HCT116 (cell line): ENCODE measurements around the gene COX6A2.

Experiments used
- CEBPB ChIP-seq: IDR thresholded peaks from 2 replicates; pipeline ENCODE4 v1.6.1; 2012; ENCODE audit warnings: low read depth
- CTCF ChIP-seq, 3 experiments: fragments of 200-600 bp in 1 of 3; sonication (generic) in 1 of 3; IDR thresholded peaks in 2 of 3; conservative IDR thresholded peaks in 1 of 3; 2 replicates each; pipeline ENCODE4 v1.5.1; 2012 to 2017; ENCODE audit warnings: low read depth in 2 of 3, low read length in 2 of 3, antibody characterized with exemption in 1 of 3, borderline replicate concordance in 1 of 3, control low read depth in 1 of 3, mild to moderate bottlenecking in 1 of 3, mixed read lengths in 1 of 3, mixed run types in 1 of 3, moderate library complexity in 1 of 3; ENCODE audit not compliant: insufficient read depth in 1 of 3
- EZH2 ChIP-seq: fragments of 200-600 bp; sonication (generic); IDR thresholded peaks from 2 replicates; pipeline ENCODE4 v1.6.1; 2017; ENCODE audit warnings: antibody characterized with exemption, mixed run types
- EZH2phosphoT487 ChIP-seq: fragments of 200-600 bp; IDR thresholded peaks from 2 replicates; pipeline ENCODE4 v1.6.1; 2018; ENCODE audit warnings: antibody characterized with exemption, borderline replicate concordance
- JUND ChIP-seq: IDR thresholded peaks from 2 replicates; pipeline ENCODE4 v1.6.1; 2012
- POLR2A ChIP-seq: IDR thresholded peaks from 2 replicates; pipeline ENCODE4 v1.7.0; 2011; ENCODE audit warnings: borderline replicate concordance; ENCODE audit not compliant: insufficient read depth, insufficient read length; ENCODE audit errors: extremely low read depth
- POLR2AphosphoS5 ChIP-seq: IDR thresholded peaks from 2 replicates; pipeline ENCODE4 v1.6.1; 2011; ENCODE audit warnings: mild to moderate bottlenecking, low read depth, low read length, moderate library complexity
- RAD21 ChIP-seq: IDR thresholded peaks from 2 replicates; pipeline ENCODE4 v1.6.1; 2012; ENCODE audit warnings: low read depth, mild to moderate bottlenecking
- REST ChIP-seq: IDR thresholded peaks from 2 replicates; pipeline ENCODE4 v1.6.1; 2012; ENCODE audit warnings: low read depth
- SP1 ChIP-seq: IDR thresholded peaks from 2 replicates; pipeline ENCODE4 v1.6.1; 2012; ENCODE audit warnings: low read depth
- TCF7L2 ChIP-seq: IDR thresholded peaks from 2 replicates; pipeline ENCODE4 v1.7.0; 2011; ENCODE audit warnings: borderline replicate concordance, inconsistent platforms; ENCODE audit not compliant: insufficient read depth, insufficient read length; ENCODE audit errors: extremely low read depth
- ZNF274 ChIP-seq: fragments of 200-500 bp; sonication (Bioruptor generic); IDR thresholded peaks from 2 replicates; pipeline ENCODE4 v1.6.1; 2014; ENCODE audit warnings: mild to moderate bottlenecking, low read depth, low read length, inconsistent platforms
- TF ChIP-seq, protein P1 (sequence below): IDR thresholded peaks from 2 replicates; pipeline ENCODE4 v1.6.1; 2012
- TF ChIP-seq, protein P2 (sequence below): IDR thresholded peaks from 2 replicates; pipeline ENCODE4 v1.6.1; 2012

DNA sequence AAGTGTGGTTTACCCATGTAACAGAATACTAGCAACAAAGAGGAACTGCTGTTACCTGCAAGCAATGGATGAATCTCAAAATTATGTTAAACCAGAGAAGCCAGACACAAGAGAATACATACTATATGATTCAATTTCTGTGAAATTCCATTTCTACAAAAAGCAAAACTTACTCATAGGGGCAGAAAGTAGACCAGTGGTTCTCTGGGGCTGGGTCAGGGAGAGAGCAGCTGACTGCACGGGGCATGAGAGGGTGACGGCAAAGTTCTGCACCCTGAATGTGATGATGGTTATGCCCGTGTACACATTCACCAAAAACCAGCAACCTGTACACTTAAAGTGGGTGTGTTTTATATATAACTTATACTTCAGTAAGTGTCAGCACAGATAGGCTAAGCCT is 11.4 kb upstream of the COX6A2 start:
- no peak for TF ChIP-seq CTCF (IDR thresholded peaks at IDR 0.05 in 2 of 3, conservative IDR thresholded peaks at IDR 0.05 in 1 of 3; ENCODE audit: borderline replicate concordance in 1 of 3, insufficient read depth in 1 of 3, low read depth in 2 of 3, low read length in 2 of 3)
- no peak for TF ChIP-seq JUND
- TF ChIP-seq, protein P1, sequence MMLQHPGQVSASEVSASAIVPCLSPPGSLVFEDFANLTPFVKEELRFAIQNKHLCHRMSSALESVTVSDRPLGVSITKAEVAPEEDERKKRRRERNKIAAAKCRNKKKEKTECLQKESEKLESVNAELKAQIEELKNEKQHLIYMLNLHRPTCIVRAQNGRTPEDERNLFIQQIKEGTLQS, result no peak
- no peak for TF ChIP-seq ZNF274
- no peak for TF ChIP-seq POLR2AphosphoS5
- TF ChIP-seq TCF7L2, result no peak
- TF ChIP-seq POLR2A, result no peak
- no peak for TF ChIP-seq EZH2
- no peak for TF ChIP-seq RAD21
- TF ChIP-seq REST, result no peak
- no peak for TF ChIP-seq SP1
- TF ChIP-seq EZH2phosphoT487, result no peak
- TF ChIP-seq, protein P2, sequence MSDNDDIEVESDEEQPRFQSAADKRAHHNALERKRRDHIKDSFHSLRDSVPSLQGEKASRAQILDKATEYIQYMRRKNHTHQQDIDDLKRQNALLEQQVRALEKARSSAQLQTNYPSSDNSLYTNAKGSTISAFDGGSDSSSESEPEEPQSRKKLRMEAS, result no peak
- no peak for TF ChIP-seq CEBPB
